Upper lobe of right lung (tissue), 1 donor: Measurements from ENCODE around the gene PHAF1. TPM values are rescaled to one million over a fixed set of nuclear protein-coding genes. Genes with fewer than 3 reads are reported as not detected.

Source experiments
- ATAC-seq: fragments of 200-7000 bp; cut with Tn5 transposase; one replicate; pipeline ENCODE4 v1.9.1; 2020; ENCODE audit warnings: mild to moderate bottlenecking, moderate library complexity
- DNase-seq: peaks from one replicate; pipeline ENCODE4 v3.0.0-alpha.2; 2020
- H3K27ac ChIP-seq: fragments of 200-600 bp; one replicate; pipeline ENCODE4 v1.8.0; 2022
- H3K27me3 ChIP-seq: fragments of 200-600 bp; one replicate; pipeline ENCODE4 v1.8.0; 2022; ENCODE audit warnings: mild to moderate bottlenecking
- H3K36me3 ChIP-seq: fragments of 200-600 bp; one replicate; pipeline ENCODE4 v1.8.0; 2022
- H3K4me1 ChIP-seq: fragments of 200-600 bp; one replicate; pipeline ENCODE4 v1.8.0; 2022
- H3K4me3 ChIP-seq: fragments of 200-600 bp; one replicate; pipeline ENCODE4 v1.8.0; 2022; ENCODE audit warnings: mild to moderate bottlenecking
- H3K9me3 ChIP-seq: fragments of 200-600 bp; one replicate; pipeline ENCODE4 v1.8.0; 2022
- CTCF ChIP-seq: fragments of 200-600 bp; IDR thresholded peaks from one replicate; pipeline ENCODE4 v1.8.0; 2022; ENCODE audit warnings: antibody characterized with exemption
- intact Hi-C: fragments of 100-400 bp; cut with DNase I; formaldehyde crosslinking; loops from one replicate; pipeline ENCODE4 v1.11.0; 2022
- total RNA-seq: library from RNA; stranded (reverse); fragmentation: NEBNext Ultra II Directional; extraction: Animal tissue kit (Norgen Biotek cat#: 25700); gene quantifications from one replicate; pipeline ENCODE4 v1.2.1, GENCODE V29; 2021
- donor health status: DM: no; HTN: yes; CAD: no; lungs with severe emphysema.

PHAF1 gene
- total RNA-seq, 1 donor from 2014 or later, result 16.4 TPM

GRCh38 chr16:67087291-67087690, 22.4 kb upstream of the PHAF1 start:
- no peak for ATAC-seq
- Histone ChIP-seq H3K27me3 (no peaks in the 10 kb centered on the region), H3K9me3 (no peaks in the 10 kb centered on the region), H3K4me1 (peaks cover 5% of the 10 kb centered on the region), H3K27ac (no peak overlapping the region), H3K36me3 (peaks cover 7% of the 10 kb centered on the region), H3K4me3 (no peak overlapping the region)
- intact Hi-C loops, result no loop called here
- no peak for TF ChIP-seq CTCF
- no peak for DNase-seq

- no peak for ATAC-seq
- TF ChIP-seq CTCF, result no peak
- H3K4me3 ChIP-seq, result no peak overlapping the region
- DNase-seq, result no peak
- peaks cover 9% of the 10 kb centered on the region for H3K36me3 ChIP-seq
- H3K4me1 ChIP-seq, result peaks cover 5% of the 10 kb centered on the region
- H3K27me3 ChIP-seq, result no peaks in the 10 kb centered on the region
- intact Hi-C loops, result no loop called here
- H3K9me3 ChIP-seq, result no peaks in the 10 kb centered on the region
- H3K27ac ChIP-seq, result no peak overlapping the region
Observed at GRCh38 chr16:67087803-67088202, 21.9 kb upstream of the PHAF1 start.

GRCh38 chr16:67088551-67088950, 21.2 kb upstream of the PHAF1 start:
- Histone ChIP-seq H3K9me3 (no peaks in the 10 kb centered on the region), H3K4me1 (peaks cover 5% of the 10 kb centered on the region), H3K4me3 (no peak overlapping the region), H3K36me3 (peaks cover 10% of the 10 kb centered on the region), H3K27ac (no peak overlapping the region), H3K27me3 (no peaks in the 10 kb centered on the region)
- ATAC-seq, result no peak
- no peak for DNase-seq
- TF ChIP-seq CTCF, result no peak
- intact Hi-C loops, result no loop called here

GRCh38 chr16:67089101-67089500, 20.6 kb upstream of the PHAF1 start:
- Histone ChIP-seq H3K9me3 (no peaks in the 10 kb centered on the region), H3K27ac (no peak overlapping the region), H3K27me3 (no peaks in the 10 kb centered on the region), H3K36me3 (peaks cover 13% of the 10 kb centered on the region), H3K4me3 (no peak overlapping the region), H3K4me1 (peaks cover 5% of the 10 kb centered on the region)
- ATAC-seq, result no peak
- TF ChIP-seq CTCF, result no peak
- intact Hi-C loops, result no loop called here
- no peak for DNase-seq

GRCh38 chr16:67091906-67092566, 17.7 kb upstream of the PHAF1 start:
- no peaks in the 10 kb centered on the region for H3K4me1 ChIP-seq
- intact Hi-C loops, result no loop called here
- H3K4me3 ChIP-seq, result no peak overlapping the region
- no peak overlapping the region for H3K27ac ChIP-seq
- H3K36me3 ChIP-seq, result peaks cover 13% of the 10 kb centered on the region
- H3K27me3 ChIP-seq, result no peaks in the 10 kb centered on the region
- no peak for DNase-seq
- no peaks in the 10 kb centered on the region for H3K9me3 ChIP-seq
- no peak for TF ChIP-seq CTCF
- ATAC-seq, result no peak
